ENCODE results near the gene PPP3R2.
"Not testable (repeated sequence)": the region's sequence is repeated elsewhere in the genome, so short reads cannot be mapped to it uniquely, and the experiment has no call there.

GRCh38 chr9:101590074-101590473, 4.7 kb downstream of the PPP3R2 start:
- not testable (repeated sequence) for TF ChIP-seq POLR2A, CTCF, POLR2AphosphoS5, EP300 (IDR thresholded peaks at IDR 0.05)
